ENCODE measurements around the gene SPEM2. TPM values are rescaled to one million over a fixed set of nuclear protein-coding genes. Genes with fewer than 3 reads are reported as not detected.

The SPEM2 gene
- total and polyA plus RNA-seq, 4 donors, result not detected

- H3K4me3 ChIP-seq, result no peak overlapping the region
- WGBS, 2 donors, result 65 to 73% methylated on average over 12 of the region's 12 CpGs
- H3K4me1 ChIP-seq (ENCODE audit: control insufficient read depth in 5 of 5, insufficient read depth in 5 of 5, low read length in 5 of 5), result peaks cover 0 to 13% (median 7%) of the 10 kb centered on the region in 5 donors
- TF ChIP-seq, protein P1, sequence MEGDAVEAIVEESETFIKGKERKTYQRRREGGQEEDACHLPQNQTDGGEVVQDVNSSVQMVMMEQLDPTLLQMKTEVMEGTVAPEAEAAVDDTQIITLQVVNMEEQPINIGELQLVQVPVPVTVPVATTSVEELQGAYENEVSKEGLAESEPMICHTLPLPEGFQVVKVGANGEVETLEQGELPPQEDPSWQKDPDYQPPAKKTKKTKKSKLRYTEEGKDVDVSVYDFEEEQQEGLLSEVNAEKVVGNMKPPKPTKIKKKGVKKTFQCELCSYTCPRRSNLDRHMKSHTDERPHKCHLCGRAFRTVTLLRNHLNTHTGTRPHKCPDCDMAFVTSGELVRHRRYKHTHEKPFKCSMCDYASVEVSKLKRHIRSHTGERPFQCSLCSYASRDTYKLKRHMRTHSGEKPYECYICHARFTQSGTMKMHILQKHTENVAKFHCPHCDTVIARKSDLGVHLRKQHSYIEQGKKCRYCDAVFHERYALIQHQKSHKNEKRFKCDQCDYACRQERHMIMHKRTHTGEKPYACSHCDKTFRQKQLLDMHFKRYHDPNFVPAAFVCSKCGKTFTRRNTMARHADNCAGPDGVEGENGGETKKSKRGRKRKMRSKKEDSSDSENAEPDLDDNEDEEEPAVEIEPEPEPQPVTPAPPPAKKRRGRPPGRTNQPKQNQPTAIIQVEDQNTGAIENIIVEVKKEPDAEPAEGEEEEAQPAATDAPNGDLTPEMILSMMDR (IDR thresholded peaks at IDR 0.05; ENCODE audit: control extremely low read depth, extremely low read depth), result no peak
- no peak overlapping the region for H3K27ac ChIP-seq (ENCODE audit: low read depth in 1 of 2, low read length in 1 of 2)
- H3K9me3 ChIP-seq (ENCODE audit: control insufficient read depth in 4 of 4, insufficient read depth in 3 of 4, low read length in 3 of 4), result no peaks in the 10 kb centered on the region
- ATAC-seq (ENCODE audit: insufficient read depth, low FRiP score) (no peak), DNase-seq (peak in 1 of 3 donors; percentile 17)
- no peaks in the 10 kb centered on the region for H3K27me3 ChIP-seq (ENCODE audit: control insufficient read depth in 3 of 3, insufficient read depth in 3 of 3, low read length in 2 of 3)
- H3K36me3 ChIP-seq (ENCODE audit: control insufficient read depth in 4 of 4, insufficient read depth in 4 of 4, low read length in 4 of 4), result peaks cover 0 to 4% (median 2%) of the 10 kb centered on the region in 4 donors
- H3K9ac ChIP-seq (ENCODE audit: insufficient read depth in 1 of 2, low read length in 2 of 2), result no peak overlapping the region
Observed at GRCh38 chr17:7406235-7406825, 19.1 kb upstream of the SPEM2 start.

DNA sequence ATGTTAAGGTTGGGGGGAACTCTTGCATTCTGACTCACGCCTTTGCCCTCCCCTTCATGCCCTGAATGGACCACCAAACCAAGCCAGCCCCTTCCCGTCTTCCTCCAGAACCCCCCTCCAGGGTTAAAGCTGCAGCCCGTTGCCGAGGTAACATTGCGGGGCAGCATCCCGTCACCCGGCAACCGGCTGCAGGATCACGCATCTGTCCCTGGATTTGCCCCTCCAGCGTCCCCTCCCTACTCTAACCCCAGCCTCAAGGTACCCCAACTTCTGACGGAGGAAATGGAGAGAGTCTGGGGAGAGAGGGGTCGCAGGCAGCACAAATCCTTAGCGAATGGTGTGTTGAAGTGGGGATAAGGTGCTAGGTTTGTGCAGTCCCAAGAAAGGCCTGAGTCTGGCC lies 18.3 kb upstream of the SPEM2 start:
- no peak for ATAC-seq (ENCODE audit: insufficient read depth, low FRiP score)
- H3K27ac ChIP-seq (ENCODE audit: low read depth in 1 of 2, low read length in 1 of 2), result no peak overlapping the region
- no peak overlapping the region for H3K9ac ChIP-seq (ENCODE audit: insufficient read depth in 1 of 2, low read length in 2 of 2)
- no peaks in the 10 kb centered on the region for H3K9me3 ChIP-seq (ENCODE audit: control insufficient read depth in 4 of 4, insufficient read depth in 3 of 4, low read length in 3 of 4)
- H3K36me3 ChIP-seq (ENCODE audit: control insufficient read depth in 4 of 4, insufficient read depth in 4 of 4, low read length in 4 of 4), result peaks cover 0 to 4% (median 2%) of the 10 kb centered on the region in 4 donors
- no peak overlapping the region for H3K4me3 ChIP-seq
- no peak for DNase-seq
- WGBS, 2 donors, result 87 to 91% methylated on average over 13 of the region's 13 CpGs
- no peaks in the 10 kb centered on the region for H3K27me3 ChIP-seq (ENCODE audit: control insufficient read depth in 3 of 3, insufficient read depth in 3 of 3, low read length in 2 of 3)
- TF ChIP-seq, protein P1 (IDR thresholded peaks at IDR 0.05; ENCODE audit: control extremely low read depth, extremely low read depth), result no peak
- peaks cover 0 to 13% (median 7%) of the 10 kb centered on the region in 5 donors for H3K4me1 ChIP-seq (ENCODE audit: control insufficient read depth in 5 of 5, insufficient read depth in 5 of 5, low read length in 5 of 5)

DNA sequence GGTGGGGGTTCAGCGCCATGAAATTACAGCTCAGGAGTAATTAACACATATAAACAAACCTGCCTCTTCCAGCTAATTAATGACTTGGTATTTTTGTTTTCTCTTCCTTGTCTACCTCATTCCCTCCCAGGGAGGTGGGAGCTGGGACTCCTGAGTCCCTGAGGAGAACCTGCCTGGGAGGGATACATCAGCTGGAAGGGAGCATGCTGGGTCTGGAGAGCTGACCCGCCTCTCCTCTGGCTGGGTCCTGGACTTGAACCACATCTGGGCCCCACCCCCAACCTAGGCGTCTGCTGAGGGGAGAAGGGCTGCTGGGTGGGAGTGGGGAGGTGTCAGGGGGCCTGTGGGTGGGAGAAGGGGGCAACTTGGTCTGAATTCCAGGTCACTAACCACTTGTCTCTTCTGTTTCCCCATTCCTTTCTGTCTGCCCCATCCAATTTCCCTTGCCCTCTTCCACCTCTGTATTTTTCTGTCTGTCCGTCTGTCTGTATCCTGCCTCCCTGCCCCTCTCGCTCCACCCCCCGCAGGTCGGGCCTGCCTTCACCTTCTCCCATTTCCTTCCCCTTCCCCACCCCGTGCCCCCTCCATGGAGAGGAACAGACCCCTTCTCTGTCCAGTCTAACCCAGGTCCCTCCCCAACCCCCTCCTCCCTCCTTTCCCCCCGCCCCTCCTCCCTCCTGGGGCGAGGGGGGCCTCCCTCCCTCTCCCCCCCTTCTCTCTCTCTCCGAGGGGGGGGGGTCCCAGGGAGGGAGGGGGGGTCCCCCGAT lies 17.7 kb upstream of the SPEM2 start, which contains the start of gene NLGN2:
NLGN2 (plus strand) TSS at position 361 of the 767 bp plus-strand sequence. CDS start 411 bp downstream, outside the sequence.
- no peak for ATAC-seq (ENCODE audit: insufficient read depth, low FRiP score)
- 43 to 60% methylated on average over 8 to 11 of the region's 12 CpGs for WGBS, 2 donors
- H3K36me3 ChIP-seq (ENCODE audit: control insufficient read depth in 4 of 4, insufficient read depth in 4 of 4, low read length in 4 of 4), result peaks cover 0 to 4% (median 2%) of the 10 kb centered on the region in 4 donors
- H3K4me3 ChIP-seq, result no peak within 1 kb of the TSS
- TF ChIP-seq, protein P1 (IDR thresholded peaks at IDR 0.05; ENCODE audit: control extremely low read depth, extremely low read depth), result no peak
- no peak for DNase-seq
- H3K27me3 ChIP-seq (ENCODE audit: control insufficient read depth in 3 of 3, insufficient read depth in 3 of 3, low read length in 2 of 3), result no peaks in the 10 kb centered on the region
- H3K4me1 ChIP-seq (ENCODE audit: control insufficient read depth in 5 of 5, insufficient read depth in 5 of 5, low read length in 5 of 5), result peaks cover 0 to 11% (median 6%) of the 10 kb centered on the region in 5 donors
- H3K27ac ChIP-seq (ENCODE audit: low read depth in 1 of 2, low read length in 1 of 2), result no peak within 1 kb of the TSS
- no peaks in the 10 kb centered on the region for H3K9me3 ChIP-seq (ENCODE audit: control insufficient read depth in 4 of 4, insufficient read depth in 3 of 4, low read length in 3 of 4)
- H3K9ac ChIP-seq (ENCODE audit: insufficient read depth in 1 of 2, low read length in 2 of 2), result no peak within 1 kb of the TSS

Measured in lung (tissue), 12 donors.